HepG2 (cell line): ENCODE measurements around the gene NUP214.

Source experiments
- CEBPG ChIP-seq: IDR thresholded peaks from 2 replicates; pipeline ENCODE4 v1.6.1; 2016
- CREB1 ChIP-seq, 2 experiments: fragments of 450-650 bp in 1 of 2; IDR thresholded peaks; 2 replicates each; pipeline ENCODE4 v1.6.1; 2016 to 2017; ENCODE audit warnings: control low read depth in 1 of 2, mild to moderate bottlenecking in 1 of 2, missing compliant biosample characterization in 1 of 2, missing genetic modification characterization in 1 of 2
- CTCF ChIP-seq: sonication (generic); formaldehyde crosslinking; IDR thresholded peaks from 2 replicates; pipeline ENCODE4 v1.5.0; 2020; ENCODE audit warnings: mild to moderate bottlenecking, missing genetic modification reagents, moderate library complexity
- EP300 ChIP-seq, 3 experiments: sonication (generic) in 1 of 3; formaldehyde crosslinking in 1 of 3; IDR thresholded peaks; 2 replicates each; pipeline versions ENCODE4 v1.5.1 to v1.6.1; 2011 to 2020; ENCODE audit warnings: low read depth in 2 of 3, low read length in 2 of 3, borderline replicate concordance in 1 of 3, improper control_type of control experiment in 1 of 3, mild to moderate bottlenecking in 1 of 3, missing genetic modification reagents in 1 of 3, moderate library complexity in 1 of 3
- JUN ChIP-seq: sonication (generic); formaldehyde crosslinking; IDR thresholded peaks from 2 replicates; pipeline ENCODE4 v1.4.0; 2020; ENCODE audit warnings: mild to moderate bottlenecking, missing genetic modification reagents
- MAFK ChIP-seq, 2 experiments: IDR thresholded peaks in 1 of 2; conservative IDR thresholded peaks in 1 of 2; 2 replicates each; pipeline ENCODE4 v1.6.1; 2011; ENCODE audit warnings: improper control_type of control experiment in 2 of 2, low read length in 2 of 2
- POLR2AphosphoS5 ChIP-seq: IDR thresholded peaks from 2 replicates; pipeline ENCODE4 v1.6.1; 2012; ENCODE audit warnings: low read depth, low read length
- SRSF1 ChIP-seq: fragments of 200-400 bp; formaldehyde crosslinking; optimal IDR thresholded peaks from 2 replicates; pipeline ENCODE3; 2017; ENCODE audit warnings: mild to moderate bottlenecking, low read depth, low read length, moderate library complexity
- STAG1 ChIP-seq: sonication (generic); formaldehyde crosslinking; IDR thresholded peaks from 2 replicates; pipeline ENCODE4 v1.4.0; 2020; ENCODE audit warnings: missing genetic modification reagents
- ZBTB34 ChIP-seq: sonication (generic); formaldehyde crosslinking; IDR thresholded peaks from 2 replicates; pipeline ENCODE4 v1.8.0; 2022; ENCODE audit warnings: mild to moderate bottlenecking, missing genetic modification reagents
- ZNF567 ChIP-seq: sonication (generic); formaldehyde crosslinking; IDR thresholded peaks from 2 replicates; pipeline ENCODE4 v1.8.1; 2023; ENCODE audit warnings: mild to moderate bottlenecking, missing genetic modification reagents, borderline replicate concordance
- TF ChIP-seq, protein P1 (sequence below): sonication (generic); formaldehyde crosslinking; IDR thresholded peaks from 2 replicates; pipeline ENCODE4 v1.4.0; 2020; ENCODE audit warnings: missing genetic modification reagents, mild to moderate bottlenecking, borderline replicate concordance
- TF ChIP-seq, protein P2 (sequence below): IDR thresholded peaks from 2 replicates; pipeline ENCODE4 v1.6.1; 2016; ENCODE audit warnings: mild to moderate bottlenecking

DNA sequence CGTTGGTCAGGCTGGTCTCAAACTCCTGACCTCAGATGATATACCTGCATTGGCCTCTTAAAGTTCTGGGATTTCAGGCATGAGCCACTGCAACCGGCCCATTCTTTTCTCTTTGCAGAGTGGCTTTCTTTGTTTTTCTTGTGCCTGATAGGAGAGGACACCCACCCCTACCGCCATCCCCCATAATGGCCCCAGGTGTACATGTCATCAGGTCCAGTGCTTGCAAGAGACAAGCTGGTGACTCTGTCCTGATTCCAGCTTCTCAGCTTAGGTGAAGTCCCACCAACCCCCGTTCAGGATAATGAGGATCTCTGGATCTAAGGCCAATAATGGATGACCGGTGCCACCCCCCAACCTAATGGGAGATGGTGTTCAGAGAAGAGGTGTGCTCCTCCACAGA lies 31.4 kb upstream of the NUP214 start:
- TF ChIP-seq MAFK (conservative IDR thresholded peaks at IDR 0.05 in 1 of 2, IDR thresholded peaks at IDR 0.05 in 1 of 2; ENCODE audit: low read length in 2 of 2) (no peak), JUN (no peak), ZBTB34 (CRISPR knock-in tag) (no peak), POLR2AphosphoS5 (no peak), EP300 (IDR thresholded peaks at IDR 0.05; ENCODE audit: low read depth in 2 of 2, low read length in 2 of 2) (no peak), EP300 (CRISPR knock-in tag; IDR thresholded peaks at IDR 0.05; ENCODE audit: borderline replicate concordance) (no peak), SRSF1 (no peak), CREB1 (IDR thresholded peaks at IDR 0.05) (no peak), CREB1 (CRISPR knock-in tag; IDR thresholded peaks at IDR 0.05) (no peak), CEBPG (CRISPR knock-in tag) (no peak), STAG1 (CRISPR knock-in tag) (no peak), ZNF567 (no peak), CTCF (no peak)
- TF ChIP-seq, protein P1, sequence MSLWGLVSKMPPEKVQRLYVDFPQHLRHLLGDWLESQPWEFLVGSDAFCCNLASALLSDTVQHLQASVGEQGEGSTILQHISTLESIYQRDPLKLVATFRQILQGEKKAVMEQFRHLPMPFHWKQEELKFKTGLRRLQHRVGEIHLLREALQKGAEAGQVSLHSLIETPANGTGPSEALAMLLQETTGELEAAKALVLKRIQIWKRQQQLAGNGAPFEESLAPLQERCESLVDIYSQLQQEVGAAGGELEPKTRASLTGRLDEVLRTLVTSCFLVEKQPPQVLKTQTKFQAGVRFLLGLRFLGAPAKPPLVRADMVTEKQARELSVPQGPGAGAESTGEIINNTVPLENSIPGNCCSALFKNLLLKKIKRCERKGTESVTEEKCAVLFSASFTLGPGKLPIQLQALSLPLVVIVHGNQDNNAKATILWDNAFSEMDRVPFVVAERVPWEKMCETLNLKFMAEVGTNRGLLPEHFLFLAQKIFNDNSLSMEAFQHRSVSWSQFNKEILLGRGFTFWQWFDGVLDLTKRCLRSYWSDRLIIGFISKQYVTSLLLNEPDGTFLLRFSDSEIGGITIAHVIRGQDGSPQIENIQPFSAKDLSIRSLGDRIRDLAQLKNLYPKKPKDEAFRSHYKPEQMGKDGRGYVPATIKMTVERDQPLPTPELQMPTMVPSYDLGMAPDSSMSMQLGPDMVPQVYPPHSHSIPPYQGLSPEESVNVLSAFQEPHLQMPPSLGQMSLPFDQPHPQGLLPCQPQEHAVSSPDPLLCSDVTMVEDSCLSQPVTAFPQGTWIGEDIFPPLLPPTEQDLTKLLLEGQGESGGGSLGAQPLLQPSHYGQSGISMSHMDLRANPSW = no peak
- TF ChIP-seq, protein P2, sequence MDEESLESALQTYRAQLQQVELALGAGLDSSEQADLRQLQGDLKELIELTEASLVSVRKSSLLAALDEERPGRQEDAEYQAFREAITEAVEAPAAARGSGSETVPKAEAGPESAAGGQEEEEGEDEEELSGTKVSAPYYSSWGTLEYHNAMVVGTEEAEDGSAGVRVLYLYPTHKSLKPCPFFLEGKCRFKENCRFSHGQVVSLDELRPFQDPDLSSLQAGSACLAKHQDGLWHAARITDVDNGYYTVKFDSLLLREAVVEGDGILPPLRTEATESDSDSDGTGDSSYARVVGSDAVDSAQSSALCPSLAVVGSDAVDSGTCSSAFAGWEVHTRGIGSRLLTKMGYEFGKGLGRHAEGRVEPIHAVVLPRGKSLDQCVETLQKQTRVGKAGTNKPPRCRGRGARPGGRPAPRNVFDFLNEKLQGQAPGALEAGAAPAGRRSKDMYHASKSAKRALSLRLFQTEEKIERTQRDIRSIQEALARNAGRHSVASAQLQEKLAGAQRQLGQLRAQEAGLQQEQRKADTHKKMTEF (CRISPR knock-in tag) = no peak
